HT1080 (cell line): ENCODE measurements around the gene ARFGAP2. TPM values are rescaled to one million over a fixed set of nuclear protein-coding genes. Genes with fewer than 3 reads are reported as not detected.

Experiments
- DNase-seq: peaks from one replicate; pipeline ENCODE4 v3.0.0-alpha.2; 2015; ENCODE audit warnings: low read depth
- total RNA-seq: library from RNA; depleted of rRNA; stranded (reverse); fragments of >200 nt; shearing (Covaris generic); gene quantifications from 2 replicates; pipeline ENCODE4 v1.2.3, GENCODE V29; 2014

ARFGAP2 gene
- total RNA-seq, 1 experiment from 2014 or later, result 78.6 TPM

- no peak for DNase-seq
Observed at GRCh38 chr11:47188259-47188658, 11.6 kb upstream of the ARFGAP2 start.

GRCh38 chr11:47187723-47188122, 11.0 kb upstream of the ARFGAP2 start:
- no peak for DNase-seq

GRCh38 chr11:47186700-47187695, 10.3 kb upstream of the ARFGAP2 start:
- DNase-seq, result no peak

DNA sequence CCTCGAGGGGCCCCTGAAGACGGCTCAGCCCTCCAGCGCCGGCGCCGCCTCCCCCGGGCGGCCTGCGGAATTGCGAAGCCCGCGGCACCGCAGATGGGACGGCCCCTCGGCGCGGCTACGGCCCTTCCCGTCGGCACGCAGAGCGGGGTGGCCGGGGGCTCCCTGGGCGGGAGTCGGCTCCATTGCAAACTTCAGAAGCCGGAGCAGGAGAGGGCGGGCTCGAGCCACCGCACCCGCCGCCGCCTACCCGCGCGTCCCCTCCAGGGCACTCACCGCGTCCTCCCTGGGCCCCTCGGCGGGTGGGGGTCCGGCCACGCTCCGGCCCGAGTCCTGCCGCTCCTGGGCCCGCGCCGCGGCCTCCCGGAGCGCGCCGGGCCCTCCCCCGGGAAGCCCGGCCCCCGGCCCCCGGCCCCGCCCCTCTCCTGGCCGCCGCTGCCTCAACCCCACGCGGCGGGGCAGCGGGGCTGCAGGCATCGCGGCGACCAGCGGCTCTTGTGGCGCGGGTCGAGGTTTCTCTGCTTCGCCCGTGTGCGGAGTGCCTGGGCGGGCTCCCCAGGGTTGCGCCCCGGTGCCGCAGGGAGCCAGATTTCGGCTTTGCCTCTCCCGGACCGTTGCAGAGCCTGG, 9.5 kb upstream of the ARFGAP2 start, which contains the start of gene PACSIN3:
Gene PACSIN3, minus strand, starts transcription at position 359 of the 624 bp plus-strand sequence. CDS start 3,707 bp downstream, outside the sequence.
- DNase-seq, result no peak

DNA sequence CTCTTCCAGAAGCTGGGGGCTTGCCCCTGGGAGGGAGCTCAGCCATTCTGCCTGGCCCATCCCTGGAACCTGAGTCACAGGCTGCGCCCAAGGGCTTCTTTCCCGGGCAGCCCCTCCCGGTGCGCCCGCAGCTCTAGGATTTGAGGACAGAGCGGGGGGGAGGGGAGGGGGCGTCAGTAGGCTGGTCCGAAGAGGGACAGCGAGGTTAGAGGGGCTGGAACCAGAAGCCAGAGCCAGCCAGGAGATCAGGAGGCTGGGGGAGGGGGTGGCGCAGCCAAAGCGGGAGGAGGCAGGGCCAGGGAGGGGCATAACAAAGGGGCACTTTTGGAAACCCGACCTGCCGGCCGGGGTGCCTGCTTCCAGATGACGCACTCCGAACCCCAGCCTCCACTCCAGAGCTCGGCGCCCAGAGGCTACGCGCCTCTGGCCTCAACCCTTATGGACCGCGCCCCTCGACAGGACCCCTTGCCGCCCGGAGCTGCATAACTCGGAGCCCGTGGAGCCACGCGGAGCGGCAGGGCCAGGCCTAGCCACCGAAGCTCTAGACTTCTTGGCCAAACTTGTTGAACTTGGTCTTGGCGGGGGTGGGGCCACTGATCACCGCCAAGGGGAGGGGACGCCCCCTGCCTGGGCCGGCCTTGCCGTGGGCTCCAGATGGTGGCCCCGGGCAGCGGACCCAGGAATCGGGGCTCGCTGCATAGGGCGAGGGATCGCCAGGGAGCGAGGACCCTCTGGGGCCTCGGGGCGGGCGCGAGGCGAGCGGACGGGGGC, 8.8 kb upstream of the ARFGAP2 start:
- DNase-seq, result peak; percentile 60

- no peak for DNase-seq
Observed at GRCh38 chr11:47184711-47185304, 8.1 kb upstream of the ARFGAP2 start.

- no peak for DNase-seq
Observed at GRCh38 chr11:47183969-47184368, 7.3 kb upstream of the ARFGAP2 start.

GRCh38 chr11:47183031-47183856, 6.6 kb upstream of the ARFGAP2 start:
- DNase-seq, result no peak

GRCh38 chr11:47182380-47182779, 5.7 kb upstream of the ARFGAP2 start:
- no peak for DNase-seq

- DNase-seq, result no peak
Observed at GRCh38 chr11:47181271-47181670, 4.6 kb upstream of the ARFGAP2 start.

GRCh38 chr11:47180006-47180787, 3.5 kb upstream of the ARFGAP2 start:
- no peak for DNase-seq

GRCh38 chr11:47179655-47179991, 2.9 kb upstream of the ARFGAP2 start:
- peak; percentile 42 for DNase-seq

DNA sequence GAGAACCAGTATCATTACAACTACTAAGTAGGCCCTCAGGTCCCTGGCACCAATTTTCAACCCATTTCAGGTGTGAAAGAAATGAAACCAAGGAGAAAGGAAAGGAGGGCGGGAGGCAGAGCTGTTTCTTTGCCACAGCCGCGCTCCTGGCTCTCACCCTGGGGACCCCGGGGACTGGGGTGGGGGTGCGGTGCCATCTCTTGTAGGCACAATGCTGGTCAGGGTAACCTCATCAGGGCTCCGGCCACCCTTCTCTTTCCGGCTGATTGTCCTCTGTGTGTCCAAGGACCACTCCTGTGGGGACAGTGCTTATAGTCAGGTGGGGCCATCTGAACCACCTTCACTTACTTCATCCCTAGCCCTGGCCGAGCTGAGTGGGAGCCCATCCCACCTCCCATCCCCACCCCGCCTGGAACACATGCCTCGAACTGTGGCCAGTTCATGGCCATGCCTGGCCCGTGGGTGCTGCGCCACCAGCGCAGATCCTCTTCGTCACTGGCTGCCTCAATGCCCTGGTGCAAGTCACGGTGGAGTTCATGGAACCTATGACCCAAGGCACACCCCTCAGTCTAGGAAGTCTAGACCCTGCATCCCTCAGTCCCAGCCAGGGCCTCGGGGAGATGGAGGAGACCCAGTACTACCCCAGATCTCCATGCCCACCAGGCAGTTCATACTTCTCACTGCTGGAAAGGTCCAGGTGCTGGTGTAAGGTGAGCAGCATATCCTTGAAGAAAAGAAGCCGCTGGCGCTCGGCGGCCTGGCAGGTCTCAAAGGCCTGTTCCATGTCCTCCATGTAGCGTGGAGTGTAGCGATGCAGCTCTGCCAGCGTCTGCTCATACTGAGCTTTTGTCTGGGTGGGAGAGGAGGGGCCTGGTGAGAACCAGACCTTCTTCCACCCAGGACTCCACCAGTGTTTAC, 2.3 kb upstream of the ARFGAP2 start:
- no peak for DNase-seq

DNA sequence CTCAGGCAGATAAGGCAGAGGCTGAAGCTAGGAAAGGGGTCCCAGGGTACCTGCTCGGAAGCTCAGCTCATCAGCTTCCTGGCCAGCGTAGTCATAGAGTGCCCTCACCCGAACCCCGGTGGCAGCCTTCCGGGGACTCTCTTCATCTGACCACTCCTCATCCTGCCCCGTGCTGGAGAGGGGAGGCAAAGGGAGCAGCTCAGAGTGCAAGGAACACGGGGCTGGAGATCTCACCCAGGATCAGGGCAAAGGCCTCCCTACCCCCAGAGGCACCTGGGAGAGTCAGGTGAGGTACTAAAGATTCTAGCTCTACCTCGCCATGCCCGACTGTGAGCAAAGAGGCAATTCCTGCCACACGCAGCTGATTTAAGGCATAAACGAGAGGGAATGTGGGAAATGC, 1.6 kb upstream of the ARFGAP2 start:
- no peak for DNase-seq

DNA sequence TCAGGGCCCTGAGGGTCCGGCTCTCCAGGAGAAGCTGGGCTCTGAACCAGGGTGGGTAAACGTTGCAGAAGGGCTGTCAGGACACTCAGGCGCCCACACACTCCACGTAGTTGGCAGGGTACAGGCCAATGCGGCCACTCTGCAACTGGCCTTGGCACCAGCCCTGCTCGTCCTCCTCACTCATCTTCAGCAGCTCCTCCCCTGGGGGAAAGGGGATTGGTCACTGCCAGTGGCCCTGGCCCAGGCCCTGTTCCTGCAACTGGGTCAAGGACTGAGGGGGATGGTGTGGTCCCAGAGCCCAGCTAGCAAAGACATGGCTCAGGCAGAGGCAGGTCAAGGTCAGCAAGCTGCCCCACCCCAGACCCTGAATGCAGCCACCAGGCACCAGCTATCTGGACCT, 1.2 kb upstream of the ARFGAP2 start:
- no peak for DNase-seq

GRCh38 chr11:47177229-47177845, 658 bp upstream of the ARFGAP2 start:
- DNase-seq, result peak; percentile 74

DNA sequence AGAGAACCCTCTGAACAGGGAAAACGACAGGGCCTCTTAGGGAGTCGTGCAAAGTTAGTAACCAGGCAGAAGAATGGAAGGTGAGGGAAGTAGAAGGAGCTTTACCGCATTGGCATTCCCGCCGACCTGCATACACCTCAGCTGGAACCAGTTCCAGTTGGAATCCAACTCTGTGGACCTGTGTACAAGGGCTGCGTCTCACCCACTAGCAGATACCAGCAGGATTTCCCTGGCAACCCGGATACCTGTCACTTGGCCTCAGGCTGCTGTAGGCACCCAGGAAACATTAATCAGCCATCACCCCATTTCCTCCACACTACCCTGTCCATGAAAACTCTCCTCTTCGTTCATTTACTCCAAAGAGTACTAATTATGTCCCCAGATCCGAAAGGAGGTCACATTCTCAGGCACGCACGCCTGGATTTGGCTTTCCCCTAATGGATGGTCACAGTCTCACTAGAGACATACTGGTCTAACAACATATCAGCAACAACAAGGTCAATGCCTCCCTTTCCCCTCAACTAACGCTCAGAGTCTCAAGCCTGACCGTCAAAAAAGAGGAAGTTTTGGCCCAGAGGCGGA, 842 bp downstream of the ARFGAP2 start:
- DNase-seq, result no peak
